NB4 (cell line): ENCODE measurements around the gene EVX1.

ENCODE experiments used
- MYC ChIP-seq: IDR thresholded peaks from 2 replicates; pipeline ENCODE4 v1.6.1; 2011; ENCODE audit warnings: low read depth, low read length
- POLR2A ChIP-seq: IDR thresholded peaks from 2 replicates; pipeline ENCODE4 v1.6.1; 2011; ENCODE audit warnings: mild to moderate bottlenecking; ENCODE audit not compliant: insufficient read length; ENCODE audit errors: extremely low read depth
- TF ChIP-seq, protein P1 (sequence below): IDR thresholded peaks from one replicate; pipeline ENCODE4 v1.5.1; 2012; ENCODE audit warnings: low read depth, low read length
- TF ChIP-seq, protein P2 (sequence below): IDR thresholded peaks from 2 replicates; pipeline ENCODE4 v1.6.1; 2011; ENCODE audit warnings: low read depth, low read length

DNA sequence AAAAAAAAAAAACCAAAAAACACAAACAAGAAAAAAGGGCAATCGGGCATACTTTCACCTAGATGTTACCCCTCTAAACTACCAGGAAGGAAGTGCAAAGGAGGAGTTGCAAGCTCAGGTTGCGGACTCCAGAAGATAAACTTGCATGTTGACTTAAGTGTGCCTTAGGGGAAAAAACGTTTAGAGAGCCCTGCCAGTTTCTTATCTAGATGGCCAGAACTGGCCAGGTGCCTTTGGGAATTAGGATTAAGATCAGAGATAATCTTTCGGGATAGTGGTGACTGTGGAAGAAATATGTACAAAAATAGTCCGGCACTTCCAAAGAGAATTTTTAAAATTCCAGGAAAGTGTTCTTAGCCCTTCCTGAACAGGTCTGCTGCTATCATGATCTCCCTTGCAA is 17.6 kb downstream of the EVX1 start:
- TF ChIP-seq, protein P1, sequence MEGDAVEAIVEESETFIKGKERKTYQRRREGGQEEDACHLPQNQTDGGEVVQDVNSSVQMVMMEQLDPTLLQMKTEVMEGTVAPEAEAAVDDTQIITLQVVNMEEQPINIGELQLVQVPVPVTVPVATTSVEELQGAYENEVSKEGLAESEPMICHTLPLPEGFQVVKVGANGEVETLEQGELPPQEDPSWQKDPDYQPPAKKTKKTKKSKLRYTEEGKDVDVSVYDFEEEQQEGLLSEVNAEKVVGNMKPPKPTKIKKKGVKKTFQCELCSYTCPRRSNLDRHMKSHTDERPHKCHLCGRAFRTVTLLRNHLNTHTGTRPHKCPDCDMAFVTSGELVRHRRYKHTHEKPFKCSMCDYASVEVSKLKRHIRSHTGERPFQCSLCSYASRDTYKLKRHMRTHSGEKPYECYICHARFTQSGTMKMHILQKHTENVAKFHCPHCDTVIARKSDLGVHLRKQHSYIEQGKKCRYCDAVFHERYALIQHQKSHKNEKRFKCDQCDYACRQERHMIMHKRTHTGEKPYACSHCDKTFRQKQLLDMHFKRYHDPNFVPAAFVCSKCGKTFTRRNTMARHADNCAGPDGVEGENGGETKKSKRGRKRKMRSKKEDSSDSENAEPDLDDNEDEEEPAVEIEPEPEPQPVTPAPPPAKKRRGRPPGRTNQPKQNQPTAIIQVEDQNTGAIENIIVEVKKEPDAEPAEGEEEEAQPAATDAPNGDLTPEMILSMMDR = no peak
- no peak for TF ChIP-seq MYC
- TF ChIP-seq, protein P2, sequence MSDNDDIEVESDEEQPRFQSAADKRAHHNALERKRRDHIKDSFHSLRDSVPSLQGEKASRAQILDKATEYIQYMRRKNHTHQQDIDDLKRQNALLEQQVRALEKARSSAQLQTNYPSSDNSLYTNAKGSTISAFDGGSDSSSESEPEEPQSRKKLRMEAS = no peak
- no peak for TF ChIP-seq POLR2A
